A549 (cell line): ENCODE data around the gene KMT5C.

Source experiments
- CEBPB ChIP-seq, 2 experiments: fragments of >200 bp in 1 of 2; sonication (Bioruptor Twin) in 1 of 2; formaldehyde crosslinking in 1 of 2; IDR thresholded peaks; 2 replicates each; pipeline ENCODE4 v1.6.1; 2012 to 2016
- CHD2 ChIP-seq: fragments of 150-350 bp; IDR thresholded peaks from 2 replicates; pipeline ENCODE4 v1.6.1; 2014; ENCODE audit warnings: low read length; ENCODE audit not compliant: partially characterized antibody
- CTCF ChIP-seq: fragments of >200 bp; sonication (Bioruptor Twin); formaldehyde crosslinking; IDR thresholded peaks from 3 replicates; pipeline ENCODE4 v1.5.1; 2016
- HOXA7 ChIP-seq: fragments of 250-450 bp; sonication (Bioruptor Pico); IDR thresholded peaks from 2 replicates; pipeline ENCODE4 v1.5.0; 2020; ENCODE audit warnings: mild to moderate bottlenecking, moderate library complexity
- KDM5A ChIP-seq: fragments of 200-600 bp; sonication (generic); IDR thresholded peaks from 2 replicates; pipeline ENCODE4 v1.6.1; 2016; ENCODE audit warnings: antibody characterized with exemption, mild to moderate bottlenecking
- MAX ChIP-seq: IDR thresholded peaks from 2 replicates; pipeline ENCODE4 v1.6.1; 2012
- MAZ ChIP-seq: fragments of 150-350 bp; IDR thresholded peaks from 2 replicates; pipeline ENCODE4 v1.6.1; 2014; ENCODE audit warnings: antibody characterized with exemption, low read depth, low read length, borderline replicate concordance
- PBX3 ChIP-seq: IDR thresholded peaks from 2 replicates; pipeline ENCODE4 v1.6.1; 2012
- POLR2A ChIP-seq: IDR thresholded peaks from 2 replicates; pipeline ENCODE4 v1.6.1; 2012; ENCODE audit warnings: mild to moderate bottlenecking, low read length
- REST ChIP-seq: fragments of 200-600 bp; sonication (generic); IDR thresholded peaks from 2 replicates; pipeline ENCODE4 v1.6.1; 2016; ENCODE audit warnings: antibody characterized with exemption, mild to moderate bottlenecking, moderate library complexity
- USF2 ChIP-seq: fragments of 450-650 bp; IDR thresholded peaks from 2 replicates; pipeline ENCODE4 v1.6.1; 2014; ENCODE audit warnings: antibody characterized with exemption

GRCh38 chr19:55382013-55382412, 42.3 kb downstream of the KMT5C start:
- no peak for TF ChIP-seq CHD2
- no peak for TF ChIP-seq CTCF
- no peak for TF ChIP-seq KDM5A
- no peak for TF ChIP-seq USF2
- TF ChIP-seq MAX: no peak
- TF ChIP-seq HOXA7: no peak
- TF ChIP-seq PBX3: no peak
- no peak for TF ChIP-seq CEBPB (IDR thresholded peaks at IDR 0.05)
- TF ChIP-seq REST: no peak
- TF ChIP-seq POLR2A: no peak
- no peak for TF ChIP-seq MAZ
